Bronchial epithelial cell (primary cell): ENCODE data around the gene AGAP1. TPM values are rescaled to one million over a fixed set of nuclear protein-coding genes. Genes with fewer than 3 reads are reported as not detected.

Experiments
- DNase-seq: peaks from one replicate; pipeline ENCODE4 v3.0.0-alpha.2; 2010; ENCODE audit warnings: low read depth
- FAIRE-seq: peaks from 2 replicates; lab custom pipeline; 2011; peaks lifted over from hg19 to GRCh38; lab: Jason Lieb, UNC
- H3K27me3 ChIP-seq: 2 replicates; pipeline ENCODE4 v1.5.1; 2011; ENCODE audit warnings: low read length; ENCODE audit not compliant: control insufficient read depth, insufficient read depth
- H3K36me3 ChIP-seq: 2 replicates; pipeline ENCODE4 v1.5.1; 2011; ENCODE audit warnings: low read length; ENCODE audit not compliant: control insufficient read depth, insufficient read depth
- H3K4me3 ChIP-seq: 2 replicates; pipeline ENCODE4 v1.5.1; 2011; ENCODE audit warnings: mild to moderate bottlenecking, low read depth, low read length, control low read depth
- total RNA-seq: library from RNA; depleted of rRNA; stranded (reverse); fragments of >200 nt; gene quantifications from 2 replicates; pipeline ENCODE4 v1.2.1, GENCODE V29; 2014
- TF ChIP-seq, protein P1 (sequence below): IDR thresholded peaks from 2 replicates; pipeline ENCODE4 v1.5.1; 2011; ENCODE audit warnings: mild to moderate bottlenecking, moderate library complexity, low read length, control low read depth, inconsistent platforms; ENCODE audit not compliant: insufficient read depth, severe bottlenecking

Gene AGAP1
- total RNA-seq, 1 donor from 2014 or later: 22.4 TPM

GRCh38 chr2:236016496-236016895, 522.7 kb downstream of the AGAP1 start:
- H3K36me3 ChIP-seq: no peaks in the 10 kb centered on the region
- DNase-seq (no peak), FAIRE-seq (no peak)
- no peak overlapping the region for H3K4me3 ChIP-seq
- TF ChIP-seq, protein P1, sequence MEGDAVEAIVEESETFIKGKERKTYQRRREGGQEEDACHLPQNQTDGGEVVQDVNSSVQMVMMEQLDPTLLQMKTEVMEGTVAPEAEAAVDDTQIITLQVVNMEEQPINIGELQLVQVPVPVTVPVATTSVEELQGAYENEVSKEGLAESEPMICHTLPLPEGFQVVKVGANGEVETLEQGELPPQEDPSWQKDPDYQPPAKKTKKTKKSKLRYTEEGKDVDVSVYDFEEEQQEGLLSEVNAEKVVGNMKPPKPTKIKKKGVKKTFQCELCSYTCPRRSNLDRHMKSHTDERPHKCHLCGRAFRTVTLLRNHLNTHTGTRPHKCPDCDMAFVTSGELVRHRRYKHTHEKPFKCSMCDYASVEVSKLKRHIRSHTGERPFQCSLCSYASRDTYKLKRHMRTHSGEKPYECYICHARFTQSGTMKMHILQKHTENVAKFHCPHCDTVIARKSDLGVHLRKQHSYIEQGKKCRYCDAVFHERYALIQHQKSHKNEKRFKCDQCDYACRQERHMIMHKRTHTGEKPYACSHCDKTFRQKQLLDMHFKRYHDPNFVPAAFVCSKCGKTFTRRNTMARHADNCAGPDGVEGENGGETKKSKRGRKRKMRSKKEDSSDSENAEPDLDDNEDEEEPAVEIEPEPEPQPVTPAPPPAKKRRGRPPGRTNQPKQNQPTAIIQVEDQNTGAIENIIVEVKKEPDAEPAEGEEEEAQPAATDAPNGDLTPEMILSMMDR: no peak
- no peaks in the 10 kb centered on the region for H3K27me3 ChIP-seq

DNA sequence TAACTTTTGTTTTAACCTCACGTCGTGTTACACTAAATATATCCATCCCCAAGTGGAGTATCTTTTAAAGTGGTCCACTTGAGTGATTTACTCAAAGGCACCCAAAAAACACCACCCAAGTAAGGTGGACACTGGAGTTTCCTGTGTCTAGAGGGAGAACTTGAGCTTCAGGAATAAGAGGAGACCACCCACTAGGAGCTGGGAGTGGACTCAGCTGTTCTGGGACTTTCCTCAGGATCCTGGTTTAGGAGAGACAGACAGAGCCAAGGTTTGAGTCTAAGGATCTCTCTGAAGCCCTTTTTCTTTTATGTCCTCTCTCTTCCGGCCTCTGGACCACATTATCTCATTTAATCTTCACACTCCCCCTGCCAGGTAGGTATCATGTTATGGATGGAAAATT, 523.6 kb downstream of the AGAP1 start:
- no peak for DNase-seq
- Histone ChIP-seq H3K4me3 (no peak overlapping the region), H3K27me3 (no peaks in the 10 kb centered on the region), H3K36me3 (no peaks in the 10 kb centered on the region)
- FAIRE-seq: no peak
- TF ChIP-seq, protein P1: no peak

- H3K27me3 ChIP-seq: no peaks in the 10 kb centered on the region
- FAIRE-seq: no peak
Measured at GRCh38 chr2:236019434-236019833, 525.6 kb downstream of the AGAP1 start.

GRCh38 chr2:236021499-236022057, 527.7 kb downstream of the AGAP1 start:
- no peaks in the 10 kb centered on the region for H3K27me3 ChIP-seq
- no peak overlapping the region for H3K4me3 ChIP-seq
- FAIRE-seq (no peak), DNase-seq (no peak)
- TF ChIP-seq, protein P1: no peak
- no peaks in the 10 kb centered on the region for H3K36me3 ChIP-seq

More at GRCh38 chr2:236019434-236019833, 525.6 kb downstream of the AGAP1 start:
- H3K4me3 ChIP-seq: no peak overlapping the region
- TF ChIP-seq, protein P1: no peak
- DNase-seq: no peak
- no peaks in the 10 kb centered on the region for H3K36me3 ChIP-seq

GRCh38 chr2:236022128-236022527, 528.3 kb downstream of the AGAP1 start:
- Histone ChIP-seq H3K36me3 (no peaks in the 10 kb centered on the region), H3K4me3 (no peak overlapping the region), H3K27me3 (no peaks in the 10 kb centered on the region)
- FAIRE-seq: no peak
- no peak for DNase-seq
- TF ChIP-seq, protein P1: no peak

- TF ChIP-seq, protein P1: no peak
- H3K4me3 ChIP-seq: no peak overlapping the region
- DNase-seq (no peak), FAIRE-seq (no peak)
- H3K27me3 ChIP-seq: no peaks in the 10 kb centered on the region
- H3K36me3 ChIP-seq: no peaks in the 10 kb centered on the region
Measured at GRCh38 chr2:236025892-236026291, 532.0 kb downstream of the AGAP1 start.
